GM21737 (cell line): Measurements from ENCODE around the gene EPG5.

Experiments used
- ATAC-seq: cut with Tn5 transposase; IDR thresholded peaks from one replicate; pipeline ENCODE4 v1.9.1; 2021; ENCODE audit warnings: mild to moderate bottlenecking, moderate library complexity; ENCODE audit not compliant: unreplicated experiment

EPG5 gene

DNA sequence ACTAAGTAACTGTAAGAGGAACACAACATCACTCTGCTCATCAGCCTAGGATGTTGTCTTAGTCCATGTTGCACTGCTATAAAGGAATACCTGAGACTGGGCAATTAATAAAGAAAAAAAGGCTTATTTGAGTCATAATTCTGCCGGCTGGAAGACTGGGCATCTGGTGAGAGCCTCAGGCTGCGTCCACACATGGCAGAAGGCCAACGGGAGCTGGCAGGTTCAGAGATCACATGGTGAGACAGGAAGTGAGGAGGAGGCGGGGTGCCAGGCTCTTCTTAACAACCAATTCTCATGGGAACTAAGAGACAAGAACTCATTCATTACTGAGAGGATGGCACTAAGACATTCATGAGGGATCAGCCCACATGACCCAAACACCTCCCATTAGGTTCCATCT is 46.8 kb downstream of the EPG5 start:
- ATAC-seq, result no peak

DNA sequence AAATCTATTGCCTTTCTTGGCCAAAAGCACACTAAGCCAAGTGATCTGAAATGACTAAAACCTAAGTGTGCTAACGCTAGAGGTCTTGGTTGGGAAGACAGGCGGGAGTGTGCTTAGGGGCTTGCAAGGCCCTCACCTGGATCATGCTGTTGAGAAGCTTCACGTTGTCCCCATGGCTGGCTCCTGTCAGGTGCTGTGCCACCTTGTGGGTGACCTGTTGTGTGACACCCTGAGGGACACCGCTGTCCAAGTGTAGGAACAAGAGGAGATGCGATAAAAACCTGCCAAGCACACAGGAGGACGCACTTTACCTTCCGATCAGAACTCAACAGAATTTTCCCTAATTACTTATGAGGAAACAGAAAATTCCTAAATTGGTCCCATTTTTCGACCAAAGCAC is 50.8 kb downstream of the EPG5 start:
- no peak for ATAC-seq

DNA sequence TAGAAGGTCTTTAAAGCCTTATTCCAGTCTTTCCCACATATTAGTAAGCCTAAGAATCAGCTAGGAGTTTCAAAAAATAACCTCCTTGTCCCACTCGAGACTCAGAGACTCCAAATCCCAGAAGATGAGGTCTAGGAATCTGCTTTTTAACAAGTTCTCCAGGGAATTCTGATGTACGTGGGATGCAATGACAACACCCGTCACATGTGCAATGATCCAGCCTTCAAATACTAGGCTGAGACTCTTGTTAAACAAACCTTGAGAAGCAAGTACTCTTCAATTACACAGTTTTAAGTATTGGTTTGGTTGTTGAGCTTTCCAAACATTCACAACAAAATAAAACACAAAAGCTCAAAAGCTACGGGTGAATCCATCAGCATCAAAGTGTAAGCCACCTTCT is 53.9 kb downstream of the EPG5 start:
- no peak for ATAC-seq

DNA sequence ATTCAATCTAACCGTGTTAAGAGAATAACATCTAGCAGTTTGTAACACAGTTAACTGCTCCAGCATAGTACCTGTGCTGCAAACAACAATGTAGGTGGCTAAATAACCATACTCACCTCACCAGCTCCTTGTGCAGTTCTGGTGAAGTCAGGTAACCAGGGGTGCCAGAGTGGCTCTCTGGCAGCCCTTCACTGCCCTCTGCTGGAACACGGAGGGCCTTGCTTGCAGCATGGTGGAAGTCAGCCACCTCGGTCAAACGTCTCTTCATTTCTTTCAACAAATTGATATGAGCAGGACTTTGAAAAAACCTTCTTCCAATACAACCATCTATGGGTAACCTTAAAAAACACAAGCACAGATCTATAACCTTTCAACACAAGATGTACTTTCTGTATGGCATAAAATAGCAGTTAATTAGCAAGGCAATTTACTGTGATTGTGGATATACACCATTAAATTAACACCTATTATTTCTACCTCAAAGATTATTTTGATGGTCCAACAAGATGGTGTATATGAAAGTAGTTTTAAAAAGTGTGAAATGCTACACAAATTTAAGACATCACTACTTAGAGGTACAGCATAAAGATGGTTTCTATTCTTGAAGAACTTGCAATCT is 56.6 kb downstream of the EPG5 start:
- peak; percentile 69 for ATAC-seq

DNA sequence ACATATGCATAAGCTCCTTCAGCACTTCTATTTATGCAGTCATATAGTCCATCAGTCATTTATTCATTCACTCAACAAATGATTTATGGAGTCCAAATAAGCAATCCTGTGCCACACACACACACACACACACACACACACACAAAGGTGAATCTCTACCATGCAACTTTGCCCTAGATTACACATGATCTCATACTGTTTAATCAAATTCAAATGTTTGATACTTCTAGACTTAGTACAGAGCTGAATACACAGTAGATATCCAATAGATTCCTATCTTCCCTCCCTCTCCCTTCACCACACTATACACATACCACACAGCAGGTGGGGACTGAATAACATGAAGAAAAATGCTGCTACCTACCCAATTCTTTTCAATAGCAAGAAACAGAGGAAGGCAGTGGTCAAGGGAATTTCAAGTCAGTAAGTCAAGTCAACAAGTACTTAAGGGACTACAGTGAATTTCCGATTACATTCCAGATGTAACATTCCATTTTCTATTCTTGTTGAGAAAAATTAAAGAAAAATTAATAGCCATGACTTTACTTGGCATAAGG is 65.4 kb downstream of the EPG5 start:
- ATAC-seq, result no peak

DNA sequence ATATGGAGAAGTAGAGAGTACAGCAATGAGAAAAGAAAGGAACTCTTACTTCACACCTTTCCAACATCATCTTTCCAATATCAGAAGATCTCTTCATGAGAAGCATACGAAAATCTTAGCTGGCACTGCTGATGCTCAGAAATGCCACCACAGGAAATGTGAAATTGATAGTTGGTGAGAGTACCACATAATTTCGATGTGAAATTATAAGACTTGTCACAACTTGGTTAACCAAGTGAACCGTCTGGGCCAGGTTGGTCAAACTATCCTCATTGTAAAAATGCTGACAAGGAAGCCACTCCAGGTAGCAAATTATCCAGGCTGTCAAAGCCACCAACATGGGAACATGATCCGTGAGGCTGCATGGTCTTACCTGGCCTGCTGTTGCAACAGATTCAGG is 66.5 kb downstream of the EPG5 start:
- no peak for ATAC-seq

DNA sequence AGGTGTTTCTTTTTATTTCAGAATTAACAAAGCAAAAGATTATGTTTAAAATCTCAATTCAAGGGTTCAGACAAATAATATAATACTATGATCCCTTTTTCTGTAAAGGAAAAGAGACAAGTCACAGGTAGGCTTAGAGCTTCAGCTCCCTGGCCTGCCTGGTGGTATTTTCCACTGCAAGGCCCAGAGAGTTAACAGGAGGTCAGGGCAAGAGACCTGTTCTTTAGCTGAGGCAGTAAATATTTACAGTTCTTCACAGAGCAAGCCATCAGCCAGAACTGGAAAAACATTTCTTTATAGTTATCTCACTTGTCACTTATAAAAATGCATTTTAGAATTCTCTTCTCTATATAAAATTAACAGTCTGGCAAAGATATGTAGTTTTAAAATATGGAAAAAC is 70.1 kb downstream of the EPG5 start:
- no peak for ATAC-seq

DNA sequence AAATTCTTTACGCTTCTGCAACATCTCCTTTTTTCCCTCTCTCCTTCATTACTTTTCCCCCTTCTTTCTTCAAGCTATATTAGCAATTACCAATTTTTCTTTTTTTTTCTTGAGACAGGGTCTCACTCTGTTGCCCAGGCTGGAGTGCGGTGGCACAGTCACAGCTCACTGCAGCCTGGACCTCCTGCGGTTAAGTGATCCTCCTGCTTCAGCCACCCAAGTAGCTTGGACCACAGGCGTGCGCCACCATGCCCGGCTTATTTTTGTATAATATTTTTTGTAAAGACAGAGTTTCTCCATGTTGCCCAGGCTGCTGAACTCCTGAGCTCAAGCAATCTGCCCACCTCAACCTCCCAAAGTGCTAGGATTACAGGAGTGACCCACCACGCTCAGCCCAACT is 70.7 kb downstream of the EPG5 start:
- ATAC-seq, result no peak

DNA sequence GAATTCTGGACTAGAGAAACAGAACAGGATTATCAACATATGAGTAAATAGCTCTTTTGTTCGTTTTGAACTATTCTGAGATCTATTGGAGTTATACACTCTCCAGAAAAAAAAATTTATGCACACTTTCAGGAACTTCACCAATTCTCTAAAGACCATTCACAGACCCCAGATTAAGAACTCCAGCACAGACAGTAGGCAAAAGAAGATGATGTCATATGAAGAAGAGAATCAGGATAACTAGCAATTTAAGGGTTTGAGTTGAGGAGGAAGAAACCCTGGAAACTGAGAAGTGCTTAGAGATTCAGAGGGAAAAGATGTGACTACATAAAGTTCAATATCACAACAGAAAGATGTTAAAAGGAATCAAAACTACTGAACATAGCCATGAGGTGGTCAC is 71.8 kb downstream of the EPG5 start:
- ATAC-seq, result no peak

DNA sequence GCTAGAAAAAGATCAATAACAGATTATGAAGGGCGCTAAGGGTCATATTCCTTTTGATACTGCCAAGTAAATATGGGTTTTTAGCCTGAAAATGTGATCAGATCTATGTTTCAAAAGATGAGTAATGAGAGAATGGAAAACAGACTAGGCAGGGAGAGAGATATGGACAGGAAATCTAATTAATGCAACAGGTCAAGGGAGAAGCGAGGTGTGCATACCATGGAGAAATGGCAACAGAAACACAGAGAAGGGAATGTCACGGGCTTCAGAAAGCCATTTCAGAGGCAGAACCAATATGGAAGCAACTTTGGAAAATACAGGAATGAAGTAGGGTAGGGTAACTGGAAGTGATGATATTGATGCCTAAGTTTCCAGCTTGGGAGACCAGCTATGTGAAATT is 72.3 kb downstream of the EPG5 start:
- no peak for ATAC-seq

DNA sequence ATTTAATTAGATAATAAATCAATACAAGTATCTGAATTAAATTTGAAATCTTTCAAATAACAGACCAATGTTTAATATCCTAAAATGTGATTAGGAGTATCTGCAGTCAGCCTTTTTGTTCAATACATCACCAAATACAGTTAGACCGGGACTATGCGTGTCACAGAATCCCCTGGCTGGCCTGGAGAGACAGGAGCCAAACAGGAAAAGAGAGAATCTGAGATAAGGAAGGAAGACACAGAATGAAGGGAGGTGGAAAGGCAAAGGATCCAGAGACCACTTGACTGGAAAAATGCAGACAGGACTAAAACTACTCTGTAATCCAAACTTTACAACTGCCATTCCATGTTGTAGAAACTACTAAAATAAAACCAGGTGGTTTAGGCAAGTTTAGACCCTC is 75.3 kb downstream of the EPG5 start:
- ATAC-seq, result no peak

DNA sequence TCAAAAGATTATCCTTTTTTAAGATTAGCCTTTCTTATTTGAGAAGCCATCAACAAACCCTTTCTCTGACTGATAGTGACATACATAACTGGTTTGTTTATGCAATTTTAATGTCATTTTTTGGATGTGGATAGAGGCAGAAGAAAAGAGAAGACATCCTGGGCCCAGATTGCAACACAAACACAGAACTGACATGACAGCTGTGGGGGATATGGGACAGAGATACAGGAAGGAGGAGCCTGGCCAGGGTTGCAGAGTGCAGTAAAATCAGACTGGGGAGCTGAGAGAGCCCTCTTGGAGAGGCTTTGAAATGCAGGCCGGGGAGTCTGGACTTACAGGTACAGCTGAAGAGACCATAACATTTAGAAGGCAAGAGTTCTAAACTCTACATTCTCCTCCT is 76.5 kb downstream of the EPG5 start:
- ATAC-seq, result no peak

DNA sequence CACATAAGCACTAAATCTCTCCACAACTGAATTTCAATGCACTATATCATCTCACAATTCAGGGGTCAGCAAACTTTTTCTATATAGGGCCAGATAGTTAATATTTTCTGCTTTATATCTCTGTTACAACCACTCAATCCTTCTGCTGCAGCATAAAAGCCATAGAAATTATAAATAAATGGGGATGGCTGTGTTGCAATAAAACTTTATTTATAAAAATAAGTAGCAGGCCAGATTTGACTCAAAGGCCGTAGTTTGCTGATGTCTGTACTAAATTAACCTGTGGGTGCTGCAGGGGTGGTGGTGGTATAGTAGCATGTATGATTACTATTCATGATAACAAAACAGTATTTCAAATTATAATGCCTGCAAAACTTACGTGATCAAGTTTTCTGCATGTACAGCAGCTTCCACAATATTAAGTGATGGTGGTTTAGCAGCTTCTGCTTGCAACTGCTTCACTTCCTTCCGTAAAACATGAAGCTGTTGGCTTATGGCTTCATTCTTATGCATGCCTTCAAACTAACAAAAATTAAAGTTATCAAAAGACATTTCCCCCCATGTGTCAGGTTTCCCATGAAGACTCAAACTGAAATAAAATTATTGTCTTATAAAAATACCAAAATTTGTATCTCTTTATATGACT is 77.6 kb downstream of the EPG5 start:
- no peak for ATAC-seq

DNA sequence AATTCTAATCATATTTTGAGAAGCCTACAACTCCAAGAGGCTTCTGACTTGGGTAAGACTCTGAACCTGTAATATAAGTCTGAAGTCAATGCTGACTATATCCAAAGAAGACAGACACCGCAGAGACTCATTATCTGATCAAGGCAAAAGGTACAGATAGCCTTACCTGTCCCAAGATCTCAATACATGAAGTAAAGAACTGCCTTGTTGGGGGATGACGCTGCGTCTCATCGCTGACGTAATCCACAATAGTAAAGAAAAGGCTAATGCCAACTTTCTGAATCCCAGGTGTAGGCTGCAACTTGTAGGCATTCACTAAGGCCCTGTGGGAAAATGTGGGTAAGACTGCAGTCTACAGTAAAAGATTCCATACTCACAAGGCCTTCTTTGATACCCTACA is 79.5 kb downstream of the EPG5 start:
- no peak for ATAC-seq

DNA sequence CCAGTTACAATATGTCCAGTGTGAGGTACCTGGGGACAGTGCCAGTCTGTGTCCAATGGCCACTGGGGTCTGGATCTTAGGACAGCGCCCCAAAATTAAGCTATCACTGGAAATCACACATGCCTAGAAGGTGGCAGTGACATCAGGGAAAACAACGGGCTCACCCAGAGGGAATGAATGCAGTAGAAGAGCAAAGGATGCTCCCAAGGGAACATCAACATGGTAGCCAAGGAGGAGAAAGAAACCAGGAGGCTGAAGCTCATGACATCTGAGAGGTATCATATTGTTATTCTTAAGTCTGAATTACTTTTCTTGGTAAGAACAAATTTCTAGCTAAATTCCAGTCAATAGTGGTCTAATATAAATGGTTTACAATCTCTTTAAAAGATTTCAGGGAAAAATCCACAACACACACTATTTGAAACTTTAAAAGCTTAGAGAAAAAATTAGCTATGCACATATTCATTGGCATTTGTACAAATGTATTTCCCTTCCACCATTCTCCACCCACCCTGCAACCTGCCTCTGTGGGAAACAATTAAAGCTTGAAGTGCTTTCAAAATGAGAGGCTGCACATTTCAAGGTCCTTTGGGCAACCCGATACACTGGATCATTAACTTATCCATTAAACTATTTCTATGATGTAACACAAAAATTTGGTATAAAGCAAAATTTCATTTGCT is 86.1 kb downstream of the EPG5 start:
- no peak for ATAC-seq

DNA sequence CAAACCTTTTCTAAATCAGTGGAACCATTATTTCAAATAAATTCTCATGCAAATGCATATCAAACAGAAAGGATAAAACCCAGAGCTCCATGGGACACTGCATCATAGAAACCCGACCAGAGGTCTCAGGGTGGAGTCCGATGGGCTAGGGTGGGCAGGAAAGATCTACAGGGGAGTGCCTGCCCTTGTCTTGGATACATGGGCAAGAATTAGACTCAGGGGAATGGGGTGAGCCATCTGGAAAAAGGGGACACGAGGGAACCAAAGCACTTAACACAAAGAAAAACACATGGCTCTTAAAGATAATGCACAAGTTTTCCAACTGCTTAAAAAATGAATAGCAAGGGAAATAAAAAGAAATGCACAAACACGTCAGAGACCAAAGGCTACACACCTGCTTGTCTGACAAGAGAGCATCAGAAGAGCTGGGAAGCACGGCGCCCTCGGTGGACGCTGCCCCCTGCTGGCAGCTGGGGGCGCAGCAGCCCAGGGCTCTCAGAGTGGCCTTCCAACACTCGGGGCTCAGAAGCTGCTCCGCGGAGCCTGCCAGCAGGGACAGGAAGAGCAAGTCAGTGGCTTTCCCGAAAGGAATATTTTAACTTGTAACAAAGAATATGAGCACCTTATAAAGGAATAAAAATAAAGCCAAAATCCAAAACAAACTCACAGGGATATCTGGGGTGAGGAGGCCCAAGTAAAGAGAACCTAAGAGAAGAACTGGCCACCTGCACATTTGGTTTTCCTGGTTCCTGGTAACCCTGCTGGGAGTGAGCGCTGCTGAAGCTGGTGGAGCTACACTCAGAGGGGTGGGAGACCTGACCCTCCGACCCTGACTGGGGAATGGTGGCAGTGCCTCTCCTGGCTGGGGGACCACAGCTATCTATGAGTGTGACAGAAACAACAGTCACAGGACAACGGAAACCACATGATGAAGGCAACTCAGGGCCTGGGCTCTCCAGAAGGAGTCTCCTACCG is 87.2 kb downstream of the EPG5 start:
- peak; percentile 76 for ATAC-seq

DNA sequence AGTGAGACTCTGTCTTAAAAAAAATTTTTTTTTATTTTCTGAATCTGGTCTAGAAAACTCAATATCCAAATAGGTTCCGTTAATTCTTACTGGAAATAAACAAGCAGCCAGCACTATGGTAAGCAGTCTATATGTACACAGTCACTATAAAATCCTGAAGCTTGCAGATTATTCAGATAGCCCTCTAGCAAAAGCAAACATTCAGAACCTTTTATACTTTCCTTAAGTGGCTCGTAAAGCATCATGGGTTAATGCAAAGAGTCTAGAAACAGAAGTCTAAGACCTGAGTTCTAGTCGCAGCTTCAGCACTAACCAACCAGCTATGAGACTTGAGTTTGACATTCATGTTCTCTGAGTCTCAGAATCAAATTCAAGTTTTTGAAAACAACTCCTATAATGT is 89.7 kb downstream of the EPG5 start:
- no peak for ATAC-seq

DNA sequence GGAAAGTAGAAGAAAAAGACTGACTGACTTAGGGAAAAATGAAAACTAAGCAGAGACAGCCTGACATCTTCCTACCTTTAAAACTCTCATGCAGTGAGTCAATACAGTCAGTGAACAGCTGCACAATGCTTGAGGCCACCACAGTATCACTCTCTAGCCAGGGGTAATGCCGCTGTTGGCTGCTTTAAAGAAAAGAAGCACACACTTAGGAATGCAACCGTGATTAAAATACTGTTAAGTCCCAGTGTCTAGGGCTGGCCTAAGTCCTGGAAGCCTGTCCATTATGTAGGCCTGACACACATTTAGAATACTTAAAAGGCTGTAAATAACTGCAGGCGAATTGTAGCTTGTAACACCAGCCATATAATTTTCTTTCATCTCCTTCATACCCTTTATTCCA is 91.0 kb downstream of the EPG5 start:
- ATAC-seq, result no peak

DNA sequence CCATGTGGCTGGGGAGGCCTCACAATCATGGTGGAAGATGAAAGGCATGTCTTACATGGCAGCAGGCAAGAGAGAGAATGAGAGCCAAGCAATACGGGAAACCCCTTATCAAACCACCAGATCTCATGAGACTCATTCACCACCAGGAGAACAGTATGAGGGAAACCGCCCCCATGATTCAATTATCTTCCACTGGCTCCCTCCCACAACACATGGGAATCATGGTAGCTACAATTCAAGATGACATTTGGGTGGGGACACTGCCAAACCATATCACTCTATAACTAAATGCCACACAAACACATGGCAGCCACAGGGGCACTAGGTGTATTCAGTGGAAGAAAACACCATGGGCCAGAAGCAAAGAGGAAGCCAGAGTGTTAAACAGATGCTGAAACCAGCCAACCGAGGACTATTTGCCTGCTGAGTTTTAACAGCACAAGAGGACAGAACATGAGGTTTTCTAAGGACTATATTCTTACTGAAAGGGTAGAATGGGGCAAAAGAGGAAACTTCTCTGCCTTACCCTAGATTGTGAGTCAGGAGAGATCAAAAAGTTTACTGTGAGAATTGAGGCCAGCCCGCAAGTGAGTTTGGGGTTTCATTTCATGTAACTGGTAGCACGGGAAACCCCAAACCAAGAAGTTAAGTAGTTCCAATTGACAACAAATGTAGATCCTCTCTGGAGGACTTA is 92.5 kb downstream of the EPG5 start:
- ATAC-seq, result peak; percentile 89

DNA sequence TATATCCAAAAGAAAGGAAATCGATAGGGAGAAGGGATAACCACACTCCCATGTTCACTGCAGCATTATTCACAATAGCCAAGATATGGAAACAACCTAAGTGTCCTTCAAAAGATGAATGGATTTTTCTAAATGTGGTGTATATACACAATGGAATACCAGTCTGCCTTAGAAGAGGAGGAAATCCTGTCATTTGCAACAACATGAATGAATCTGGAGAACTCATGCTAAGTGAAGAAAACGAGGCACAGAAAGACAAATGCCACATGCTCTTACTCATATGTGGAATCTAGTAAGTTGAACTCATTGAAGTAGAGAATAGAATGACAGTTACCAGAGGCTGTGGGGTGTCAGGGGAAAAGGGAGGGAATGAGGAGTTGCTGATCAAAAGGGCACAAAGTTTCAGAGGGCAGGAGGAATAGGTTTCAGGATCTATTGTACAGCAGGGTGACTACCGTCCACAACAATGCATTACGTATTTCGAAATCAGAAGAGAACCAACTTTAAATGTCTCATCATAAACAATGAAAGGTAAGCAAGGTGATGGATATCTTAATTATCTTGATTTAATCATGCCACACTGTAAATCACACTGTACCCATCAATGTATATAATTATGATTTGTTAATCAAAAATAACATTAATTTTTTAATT is 95.6 kb downstream of the EPG5 start:
- ATAC-seq, result no peak
